ENCODE data around the gene KLK7.

DNA sequence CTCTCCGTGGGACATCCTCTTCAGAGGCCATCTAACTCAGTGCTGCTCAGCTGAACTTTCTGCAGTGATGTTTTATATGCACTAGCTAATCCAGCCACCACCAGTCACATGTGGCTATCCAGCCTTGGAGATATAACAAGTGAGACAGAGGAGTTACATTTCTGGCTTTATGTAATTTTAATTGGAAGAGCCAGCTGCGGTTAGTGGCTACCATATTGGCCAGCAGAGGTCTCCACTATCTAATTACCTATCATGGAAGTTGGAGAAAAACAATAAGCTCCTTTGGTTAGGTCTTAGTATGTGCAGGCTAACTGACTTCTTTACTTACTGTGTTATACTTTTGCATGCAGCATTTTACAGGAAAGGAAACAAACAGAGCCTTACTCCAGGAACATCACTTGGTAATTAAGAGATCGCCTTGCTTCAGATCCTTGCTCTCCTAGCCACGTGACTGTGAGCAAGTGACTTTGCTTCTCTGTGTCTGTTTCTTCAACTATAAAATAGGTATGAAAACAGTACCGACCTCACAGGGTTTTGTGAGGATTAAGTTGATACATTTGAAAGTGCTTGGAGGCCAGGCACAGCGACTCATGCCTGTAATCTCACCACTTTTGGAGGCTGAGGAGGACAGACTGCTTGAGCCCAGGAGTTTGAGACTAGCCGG is 37.4 kb upstream of the KLK7 start:
- TF ChIP-seq, protein P1, sequence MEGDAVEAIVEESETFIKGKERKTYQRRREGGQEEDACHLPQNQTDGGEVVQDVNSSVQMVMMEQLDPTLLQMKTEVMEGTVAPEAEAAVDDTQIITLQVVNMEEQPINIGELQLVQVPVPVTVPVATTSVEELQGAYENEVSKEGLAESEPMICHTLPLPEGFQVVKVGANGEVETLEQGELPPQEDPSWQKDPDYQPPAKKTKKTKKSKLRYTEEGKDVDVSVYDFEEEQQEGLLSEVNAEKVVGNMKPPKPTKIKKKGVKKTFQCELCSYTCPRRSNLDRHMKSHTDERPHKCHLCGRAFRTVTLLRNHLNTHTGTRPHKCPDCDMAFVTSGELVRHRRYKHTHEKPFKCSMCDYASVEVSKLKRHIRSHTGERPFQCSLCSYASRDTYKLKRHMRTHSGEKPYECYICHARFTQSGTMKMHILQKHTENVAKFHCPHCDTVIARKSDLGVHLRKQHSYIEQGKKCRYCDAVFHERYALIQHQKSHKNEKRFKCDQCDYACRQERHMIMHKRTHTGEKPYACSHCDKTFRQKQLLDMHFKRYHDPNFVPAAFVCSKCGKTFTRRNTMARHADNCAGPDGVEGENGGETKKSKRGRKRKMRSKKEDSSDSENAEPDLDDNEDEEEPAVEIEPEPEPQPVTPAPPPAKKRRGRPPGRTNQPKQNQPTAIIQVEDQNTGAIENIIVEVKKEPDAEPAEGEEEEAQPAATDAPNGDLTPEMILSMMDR (conservative IDR thresholded peaks at IDR 0.05): peak; percentile 94
- no peak for TF ChIP-seq ZFX (IDR thresholded peaks at IDR 0.05)
